GM12892 (cell line): ENCODE results near the gene POMP.
A peak's percentile ranks its signal among the peaks of the same experiment; 100 is the strongest.
"Not testable (repeated sequence)": the region's sequence is repeated elsewhere in the genome, so short reads cannot be mapped to it uniquely, and the experiment has no call there.

Source experiments
- DNase-seq: peaks from one replicate; pipeline ENCODE4 v3.0.0; 2011; ENCODE audit not compliant: insufficient read length
- FAIRE-seq: peaks from 2 replicates; lab custom pipeline; 2011; peaks lifted over from hg19 to GRCh38; lab: Jason Lieb, UNC
- POLR2A ChIP-seq: IDR thresholded peaks from 2 replicates; pipeline ENCODE4 v1.6.1; 2011; ENCODE audit warnings: low read depth, low read length, control low read depth
- POLR2AphosphoS5 ChIP-seq: IDR thresholded peaks from 2 replicates; pipeline ENCODE4 v1.6.1; 2011; ENCODE audit warnings: low read depth, low read length, control low read depth
- TAF1 ChIP-seq: IDR thresholded peaks from 2 replicates; pipeline ENCODE4 v1.6.1; 2011; ENCODE audit warnings: low read depth, mild to moderate bottlenecking, control low read depth, low read length, borderline replicate concordance

The POMP gene

GRCh38 chr13:28678809-28679208, 19.9 kb downstream of the POMP start:
- TF ChIP-seq POLR2AphosphoS5 (no peak), TAF1 (no peak), POLR2A (no peak)
- DNase-seq, result no peak
- FAIRE-seq, result no peak

GRCh38 chr13:28679628-28680027, 20.7 kb downstream of the POMP start:
- DNase-seq (no peak), FAIRE-seq (no peak)
- TF ChIP-seq TAF1, result no peak
- TF ChIP-seq POLR2A, result no peak
- TF ChIP-seq POLR2AphosphoS5, result no peak

- DNase-seq (no peak), FAIRE-seq (no peak)
- no peak for TF ChIP-seq POLR2AphosphoS5
- TF ChIP-seq POLR2A, result no peak
- no peak for TF ChIP-seq TAF1
These were observed 21.6 kb downstream of the POMP start for GRCh38 chr13:28680541-28680940.

- not testable (repeated sequence) for DNase-seq, FAIRE-seq
These were observed 24.2 kb downstream of the POMP start for GRCh38 chr13:28683169-28683568.

GRCh38 chr13:28684257-28684656, 25.3 kb downstream of the POMP start:
- DNase-seq (no peak), FAIRE-seq (no peak)
- TF ChIP-seq POLR2A (no peak), TAF1 (no peak), POLR2AphosphoS5 (no peak)

GRCh38 chr13:28685114-28685513, 26.2 kb downstream of the POMP start:
- TF ChIP-seq POLR2A, result no peak
- DNase-seq (no peak), FAIRE-seq (no peak)

- TF ChIP-seq POLR2A (no peak), TAF1 (no peak), POLR2AphosphoS5 (no peak)
- FAIRE-seq, result no peak
- DNase-seq, result no peak
These were observed 27.0 kb downstream of the POMP start for GRCh38 chr13:28685892-28686291.

GRCh38 chr13:28693605-28694491, 34.9 kb downstream of the POMP start:
- not testable (repeated sequence) for FAIRE-seq, DNase-seq

GRCh38 chr13:28697441-28697840, 38.5 kb downstream of the POMP start:
- no peak for TF ChIP-seq POLR2A
- no peak for TF ChIP-seq POLR2AphosphoS5
- TF ChIP-seq TAF1, result no peak
- no peak for DNase-seq
- FAIRE-seq, result no peak

- FAIRE-seq, result no peak
- no peak for DNase-seq
- TF ChIP-seq POLR2AphosphoS5 (no peak), TAF1 (no peak), POLR2A (no peak)
These were observed 40.3 kb downstream of the POMP start for GRCh38 chr13:28699246-28699645.

GRCh38 chr13:28704282-28704681, 45.4 kb downstream of the POMP start:
- FAIRE-seq, result no peak
- no peak for DNase-seq
- TF ChIP-seq POLR2A (no peak), TAF1 (no peak), POLR2AphosphoS5 (no peak)

GRCh38 chr13:28704919-28705318, 46.0 kb downstream of the POMP start:
- FAIRE-seq, result no peak

GRCh38 chr13:28705461-28706083, 46.6 kb downstream of the POMP start:
- FAIRE-seq (no peak), DNase-seq (no peak)
- TF ChIP-seq POLR2AphosphoS5 (no peak), POLR2A (no peak), TAF1 (no peak)

More at GRCh38 chr13:28704919-28705318, 46.0 kb downstream of the POMP start:
- TF ChIP-seq TAF1, result no peak
- TF ChIP-seq POLR2A, result no peak
- no peak for TF ChIP-seq POLR2AphosphoS5
- DNase-seq, result no peak

- TF ChIP-seq POLR2AphosphoS5, result no peak
- TF ChIP-seq POLR2A, result no peak
- TF ChIP-seq TAF1, result no peak
- no peak for DNase-seq
- peak; percentile 93 for FAIRE-seq
These were observed 48.9 kb downstream of the POMP start for GRCh38 chr13:28707629-28708427.
